SU-DHL-6 (cell line): Measurements from ENCODE around the gene ST3GAL4.

Experiments
- EZH2phosphoT487 ChIP-seq: fragments of 200-600 bp; sonication (generic), shearing (Covaris generic); conservative IDR thresholded peaks from 2 replicates; pipeline ENCODE4 v1.6.1; 2018; ENCODE audit warnings: mild to moderate bottlenecking, antibody characterized with exemption, low read length, moderate library complexity, mixed read lengths
- TF ChIP-seq, protein P1 (sequence below): fragments of 200-600 bp; sonication (generic); IDR thresholded peaks from one replicate; pipeline ENCODE4 v1.5.1; 2017; ENCODE audit warnings: antibody characterized with exemption, mild to moderate bottlenecking, low read length, moderate library complexity; ENCODE audit not compliant: insufficient read depth, poor library complexity, severe bottlenecking

DNA sequence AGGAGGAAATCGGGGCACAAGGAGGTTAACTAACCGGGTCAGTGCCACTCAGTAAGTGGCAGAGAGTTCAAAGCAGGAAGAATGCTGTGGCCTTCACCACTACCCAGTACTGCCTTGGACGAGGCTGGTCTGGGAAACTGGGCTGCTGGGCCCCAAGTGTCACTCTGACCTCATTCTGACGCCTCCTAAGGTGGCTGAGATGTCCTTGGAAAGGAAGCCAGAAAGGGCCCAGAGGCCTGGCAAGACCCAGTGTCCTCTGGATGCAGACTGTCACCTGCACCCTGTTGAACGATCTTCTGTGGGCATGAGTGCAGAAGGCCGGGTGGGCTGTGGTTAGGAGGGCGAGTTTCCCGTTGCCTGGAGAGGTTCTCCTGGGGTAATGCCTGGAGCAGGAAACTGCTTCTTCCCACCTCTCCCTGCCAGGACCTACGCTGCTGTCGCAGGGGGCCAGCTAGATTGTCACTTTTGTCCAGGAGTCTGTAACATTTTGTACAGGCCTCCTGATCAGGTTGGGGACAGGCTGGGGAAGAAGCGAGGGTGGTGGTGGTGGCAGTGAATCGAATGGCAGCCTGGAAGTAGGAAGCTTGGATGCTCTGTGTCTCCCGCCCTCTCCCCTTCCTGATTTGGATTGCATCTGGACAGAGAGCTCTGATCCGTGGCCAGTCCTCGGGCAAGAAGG, 105.1 kb downstream of the ST3GAL4 start:
- TF ChIP-seq, protein P1, sequence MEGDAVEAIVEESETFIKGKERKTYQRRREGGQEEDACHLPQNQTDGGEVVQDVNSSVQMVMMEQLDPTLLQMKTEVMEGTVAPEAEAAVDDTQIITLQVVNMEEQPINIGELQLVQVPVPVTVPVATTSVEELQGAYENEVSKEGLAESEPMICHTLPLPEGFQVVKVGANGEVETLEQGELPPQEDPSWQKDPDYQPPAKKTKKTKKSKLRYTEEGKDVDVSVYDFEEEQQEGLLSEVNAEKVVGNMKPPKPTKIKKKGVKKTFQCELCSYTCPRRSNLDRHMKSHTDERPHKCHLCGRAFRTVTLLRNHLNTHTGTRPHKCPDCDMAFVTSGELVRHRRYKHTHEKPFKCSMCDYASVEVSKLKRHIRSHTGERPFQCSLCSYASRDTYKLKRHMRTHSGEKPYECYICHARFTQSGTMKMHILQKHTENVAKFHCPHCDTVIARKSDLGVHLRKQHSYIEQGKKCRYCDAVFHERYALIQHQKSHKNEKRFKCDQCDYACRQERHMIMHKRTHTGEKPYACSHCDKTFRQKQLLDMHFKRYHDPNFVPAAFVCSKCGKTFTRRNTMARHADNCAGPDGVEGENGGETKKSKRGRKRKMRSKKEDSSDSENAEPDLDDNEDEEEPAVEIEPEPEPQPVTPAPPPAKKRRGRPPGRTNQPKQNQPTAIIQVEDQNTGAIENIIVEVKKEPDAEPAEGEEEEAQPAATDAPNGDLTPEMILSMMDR = no peak
- no peak for TF ChIP-seq EZH2phosphoT487
